Limb (tissue), 2 donors: ENCODE measurements around the gene TSPYL2.

Experiments used
- DNase-seq, 2 donors: peaks; one replicate each; pipeline ENCODE4 v3.0.0-alpha.2; 2016; ENCODE audit errors: extremely low spot score in 2 of 2

Gene TSPYL2

GRCh38 chrX:53125506-53125905 lies 43.3 kb downstream of the TSPYL2 start:
- no peak for DNase-seq

DNA sequence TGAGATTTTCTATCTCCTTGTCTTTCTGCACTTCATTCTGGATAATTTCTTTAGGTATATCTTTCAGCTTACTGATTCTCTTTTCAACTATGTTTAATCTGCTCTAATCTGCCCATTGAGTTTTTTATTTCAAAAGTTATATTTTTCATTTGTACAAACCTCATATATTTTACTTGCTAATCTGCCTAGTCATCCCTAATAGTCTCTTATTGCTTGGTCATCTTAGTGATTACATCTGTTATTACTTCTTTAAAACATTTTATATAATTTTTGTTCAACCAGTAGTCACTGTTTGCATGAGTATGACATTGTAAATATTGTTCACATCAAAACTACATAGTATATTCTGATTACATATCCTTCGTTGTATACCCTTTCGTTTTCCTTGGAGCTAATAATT lies 44.2 kb downstream of the TSPYL2 start:
- DNase-seq, result no peak

GRCh38 chrX:53128097-53128749 lies 46.1 kb downstream of the TSPYL2 start:
- DNase-seq, result no peak

DNA sequence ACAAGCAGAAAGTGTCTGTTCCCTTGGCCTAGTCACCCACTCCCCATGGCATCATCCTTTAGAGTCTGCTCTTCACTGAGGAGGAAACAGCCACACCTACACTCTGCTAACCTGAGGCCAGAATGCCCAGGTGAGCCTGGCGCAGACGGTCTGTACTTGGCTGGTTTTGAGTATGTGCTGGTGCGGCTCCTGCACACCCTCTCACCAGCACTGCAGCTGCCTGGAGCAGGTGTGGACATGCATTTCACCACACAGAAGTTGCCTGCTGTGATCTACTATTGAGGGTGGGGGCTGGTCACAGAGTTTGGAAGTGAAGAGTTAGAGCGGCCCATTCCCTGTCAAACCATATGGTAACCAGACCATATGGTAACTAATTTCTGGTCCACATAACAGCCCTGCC lies 51.2 kb downstream of the TSPYL2 start:
- DNase-seq, result no peak

DNA sequence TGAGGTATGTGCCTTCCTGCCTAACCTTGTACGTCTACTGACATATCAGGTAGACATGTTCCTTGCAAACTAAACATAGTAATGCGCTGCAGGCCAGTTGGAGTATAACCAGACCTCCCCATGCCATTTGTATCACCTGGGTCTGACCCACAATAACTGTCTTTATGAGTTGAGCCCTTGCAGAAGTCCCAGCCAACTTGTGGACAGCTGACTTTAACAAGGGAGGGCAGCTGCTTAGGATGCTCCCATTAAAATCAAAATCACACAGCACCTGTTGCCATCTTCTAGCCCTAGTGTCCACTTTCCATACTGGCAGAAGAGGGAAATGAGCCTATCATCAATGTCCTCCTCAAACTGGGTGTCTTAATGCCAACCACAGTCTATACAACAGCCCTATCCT lies 53.4 kb downstream of the TSPYL2 start:
- no peak for DNase-seq
